Measurements from ENCODE around the gene RBM18.

The RBM18 gene

DNA sequence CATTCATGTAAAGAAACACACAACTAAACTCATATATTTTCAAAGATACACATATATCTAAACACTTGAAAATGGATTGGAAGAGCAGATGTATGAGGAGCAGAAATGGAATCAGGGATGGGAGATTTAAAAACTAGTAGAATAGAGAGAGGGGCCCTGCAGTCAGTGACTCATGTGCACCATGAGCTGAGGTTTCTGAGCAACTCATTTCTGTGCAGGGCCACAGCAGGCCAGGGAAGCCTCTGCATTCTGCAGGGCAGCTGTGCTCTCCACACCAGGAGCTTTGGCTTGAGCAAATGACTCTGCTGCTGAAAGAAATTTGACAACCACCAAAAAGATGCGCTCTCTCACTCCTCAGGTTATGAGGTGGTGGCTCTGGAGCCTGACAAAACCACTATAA lies 63.0 kb downstream of the RBM18 start:
- DNase-seq, result no peak

DNA sequence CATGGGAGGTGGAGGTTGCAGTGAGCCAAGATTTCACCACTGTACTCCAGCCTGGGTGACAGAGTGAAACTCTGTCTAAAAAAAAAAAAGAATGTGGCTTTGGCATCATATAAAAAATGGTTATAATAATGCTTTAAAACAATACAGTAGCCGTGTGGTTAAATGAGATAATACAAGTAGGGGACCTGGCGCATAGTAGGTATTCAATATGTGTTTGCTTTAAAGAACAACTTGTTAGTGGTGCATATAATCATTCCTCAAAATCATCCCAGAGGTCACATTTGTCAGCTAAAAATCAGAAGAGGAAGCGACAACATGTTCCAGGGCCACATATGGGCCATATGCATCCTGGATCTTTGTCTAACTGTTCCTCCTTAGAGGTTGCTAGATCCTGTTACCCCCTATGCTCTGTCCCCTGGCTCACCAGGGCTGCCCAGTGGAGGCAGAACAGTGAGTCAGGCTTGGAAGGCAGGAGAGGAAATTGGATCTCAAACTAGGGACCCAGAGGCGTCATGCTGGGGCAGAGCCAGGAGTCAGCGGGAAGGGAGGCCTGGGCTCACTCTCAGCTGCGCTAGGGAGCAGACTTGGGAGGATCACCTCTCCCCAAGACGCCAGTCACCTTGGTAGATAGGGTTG lies 63.6 kb downstream of the RBM18 start:
- DNase-seq, result no peak

DNA sequence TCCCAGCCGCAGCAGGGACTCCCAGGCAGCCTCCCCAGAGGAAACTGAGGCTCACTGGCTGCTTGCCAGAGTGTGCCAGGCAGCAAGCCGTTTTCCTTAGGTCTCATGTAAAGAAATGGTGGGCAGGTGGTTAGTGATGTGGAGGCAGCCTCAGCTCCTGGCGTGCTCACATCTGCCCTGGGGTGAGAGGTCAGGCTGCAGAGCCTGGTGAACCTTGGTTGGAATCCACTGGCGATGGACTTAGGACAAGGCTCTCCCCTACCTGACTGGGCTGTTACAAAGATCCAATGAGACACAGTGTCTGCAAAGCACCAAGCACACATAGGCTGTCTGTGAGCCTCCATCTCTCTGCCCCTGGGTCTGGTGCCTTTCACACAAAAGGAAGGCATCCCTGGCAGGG lies 66.8 kb downstream of the RBM18 start:
- peak in 1 of 3 experiments; percentile 75 for DNase-seq

DNA sequence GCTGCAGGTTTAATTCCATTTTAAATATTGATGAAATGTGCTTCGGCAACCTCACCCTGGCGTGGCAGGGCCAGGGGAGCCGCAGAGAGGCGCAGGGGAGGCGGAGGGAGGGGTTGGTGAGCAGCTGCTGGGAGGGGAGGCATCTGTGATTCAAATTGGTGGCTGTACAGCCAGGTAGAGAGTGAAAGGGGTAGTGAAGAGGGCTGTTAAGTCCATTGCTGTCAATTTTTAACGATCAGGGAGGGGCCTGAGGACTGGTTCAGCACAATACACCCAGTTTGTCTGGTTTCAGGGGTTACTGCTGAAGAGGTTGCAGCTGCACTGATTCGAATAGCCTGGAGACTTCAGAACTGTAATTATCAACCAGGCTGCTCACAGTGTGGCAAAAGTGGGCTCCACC lies 67.2 kb downstream of the RBM18 start:
- peak; percentile 82 to 99 (median 95) for DNase-seq

DNA sequence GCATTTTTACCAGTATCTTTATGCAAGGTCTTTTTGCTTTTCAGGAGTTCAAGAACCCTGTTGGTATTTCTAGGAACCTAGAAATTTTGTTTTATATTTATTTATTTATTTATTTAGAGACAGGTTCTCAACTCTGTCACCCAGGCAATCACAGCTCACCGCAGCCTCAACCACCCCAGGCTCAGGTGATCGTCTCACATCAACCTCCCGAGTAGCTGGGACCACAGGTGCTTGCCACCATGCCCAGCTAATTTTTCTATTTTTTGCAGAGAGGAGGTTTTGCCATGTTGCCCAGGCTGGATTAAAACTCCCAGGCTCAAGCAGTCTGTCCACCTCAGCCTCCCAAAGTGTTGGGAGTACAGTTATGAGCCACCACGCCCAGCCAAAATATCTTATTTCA lies 68.8 kb downstream of the RBM18 start:
- no peak for DNase-seq

DNA sequence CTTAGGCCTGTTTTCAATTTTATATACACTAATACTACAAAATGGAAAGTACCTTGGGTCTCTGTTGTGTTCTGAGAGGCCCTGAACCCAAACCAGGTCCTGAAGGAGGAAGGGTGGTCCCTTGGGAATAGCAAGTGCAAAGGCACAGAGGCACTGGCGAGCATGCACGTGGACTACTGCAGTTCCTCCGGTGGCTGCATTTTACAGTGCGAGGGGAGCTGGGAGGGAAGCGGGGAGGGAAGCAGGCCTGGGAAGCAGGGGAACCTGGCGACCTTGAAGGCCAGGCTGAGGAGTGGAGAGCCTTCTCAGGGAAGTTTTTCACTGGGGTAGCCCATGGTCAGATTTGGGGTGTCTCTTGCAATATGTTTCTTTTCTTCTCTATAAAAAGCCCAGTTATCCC lies 71.0 kb downstream of the RBM18 start:
- no peak for DNase-seq

DNA sequence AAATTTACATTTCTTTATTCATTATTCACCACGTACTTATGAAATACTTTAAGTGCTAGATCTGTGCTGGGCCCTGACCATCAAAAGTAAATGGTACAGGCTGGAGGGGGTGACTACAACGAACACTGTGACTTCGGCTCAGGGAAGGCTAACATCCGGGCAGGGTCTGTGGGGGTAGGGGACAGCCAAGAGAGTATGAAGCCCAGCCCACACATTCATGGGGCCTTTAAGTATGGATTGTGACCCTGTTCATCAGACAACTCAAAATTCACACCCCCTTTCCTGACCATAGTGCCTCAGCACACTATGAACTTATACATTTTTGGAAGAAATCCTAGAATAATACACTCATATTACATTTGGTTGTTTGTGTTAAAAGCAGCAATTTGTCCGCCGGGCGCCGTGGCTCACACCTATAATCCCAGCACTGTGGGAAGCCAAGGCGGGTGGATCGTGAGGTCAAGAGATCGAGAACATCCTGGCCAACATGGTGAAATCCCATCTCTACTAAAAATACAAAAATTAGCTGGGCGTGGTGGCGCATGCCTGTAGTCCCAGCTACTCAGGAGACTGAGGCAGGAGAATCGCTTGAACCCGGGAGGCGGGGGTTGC lies 71.6 kb downstream of the RBM18 start:
- no peak for DNase-seq

DNA sequence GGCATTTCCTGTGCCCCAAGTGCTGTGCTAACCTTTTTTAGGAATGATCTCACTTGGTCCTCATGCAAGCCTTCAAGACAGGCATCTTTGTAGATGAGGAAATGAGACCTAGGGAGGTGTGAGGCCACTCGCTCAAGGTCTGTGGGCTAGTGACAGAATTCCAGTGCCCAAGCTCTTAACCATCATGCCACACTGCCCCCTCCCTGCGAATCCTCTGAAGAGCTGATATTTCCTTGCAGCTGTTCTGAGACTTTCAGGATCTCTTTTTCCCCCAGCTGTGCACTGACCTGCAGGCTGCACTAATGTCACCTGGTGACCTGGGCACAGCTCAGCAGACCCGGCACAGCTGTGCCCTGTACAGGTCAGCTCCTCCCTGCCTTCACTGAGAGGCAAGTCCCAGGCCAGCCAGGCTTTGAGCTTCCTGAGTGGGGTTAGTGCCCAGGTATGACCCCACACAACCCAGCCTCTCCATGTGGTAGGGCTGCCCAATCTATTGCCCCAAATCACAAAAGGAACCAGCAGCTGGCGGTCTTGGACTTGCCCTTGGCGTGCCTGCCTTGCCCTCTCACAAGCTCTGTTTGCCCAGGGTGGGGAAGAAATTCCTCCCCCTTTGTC lies 72.3 kb downstream of the RBM18 start:
- DNase-seq, result peak in 1 of 3 experiments; percentile 20

DNA sequence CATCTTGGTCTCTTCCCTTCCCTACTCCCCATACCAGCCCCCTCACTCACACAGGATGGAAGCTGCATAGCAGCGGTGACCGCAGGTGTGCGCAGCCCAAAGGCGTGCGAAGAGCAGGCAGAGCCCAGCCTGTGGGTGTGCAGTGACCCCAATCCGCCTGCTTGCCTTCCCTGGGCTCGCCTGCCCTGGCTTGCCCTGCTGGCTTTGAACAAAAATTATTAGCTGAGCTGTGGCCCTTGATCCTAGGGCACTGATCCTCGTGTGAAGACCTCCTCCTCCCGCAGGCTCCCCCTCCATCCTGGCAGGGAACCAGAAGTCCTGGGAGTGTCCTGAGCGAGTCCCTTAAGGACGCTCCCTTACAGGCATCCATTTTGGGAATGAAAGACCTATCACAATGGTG lies 73.1 kb downstream of the RBM18 start:
- DNase-seq, result peak in 1 of 3 experiments; percentile 23

DNA sequence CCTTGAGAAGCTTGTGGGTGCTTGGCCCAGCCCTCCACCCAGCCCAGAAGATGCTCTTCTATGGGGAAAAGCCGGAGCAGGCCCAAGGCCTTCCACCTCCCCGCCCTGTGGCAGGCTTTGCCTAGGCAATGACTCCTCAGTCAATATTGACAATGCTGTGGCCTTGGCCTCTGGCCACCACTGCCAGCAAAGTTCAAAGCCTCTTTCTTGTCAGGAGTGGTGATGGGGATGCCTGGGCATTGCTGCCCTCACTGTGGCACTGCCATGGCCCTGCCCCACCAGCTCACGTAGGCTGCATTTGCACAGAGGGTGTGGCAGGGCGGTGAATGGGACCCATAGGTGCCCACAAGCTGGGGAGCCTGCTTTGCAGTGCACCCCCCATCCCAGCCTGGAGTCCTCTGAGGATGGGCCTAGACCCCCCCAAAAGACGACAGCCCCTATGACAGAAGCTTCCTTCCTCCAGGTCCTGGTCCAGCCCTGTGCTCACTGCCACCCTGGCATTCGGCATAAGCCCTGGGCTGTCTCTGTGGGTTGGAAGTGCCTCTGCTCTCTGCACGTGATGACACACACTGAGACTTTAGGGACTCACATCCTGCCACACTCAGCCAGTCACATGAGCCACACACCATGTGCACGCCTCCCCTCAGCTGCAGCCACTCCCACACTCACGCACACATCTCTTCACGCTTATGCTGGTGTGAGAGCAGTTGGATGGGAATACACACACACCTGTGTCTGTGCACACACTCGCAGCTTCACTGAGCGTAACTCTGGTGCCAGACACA lies 73.9 kb downstream of the RBM18 start:
- peak in 2 of 3 experiments; percentile 37 to 69 for DNase-seq

DNA sequence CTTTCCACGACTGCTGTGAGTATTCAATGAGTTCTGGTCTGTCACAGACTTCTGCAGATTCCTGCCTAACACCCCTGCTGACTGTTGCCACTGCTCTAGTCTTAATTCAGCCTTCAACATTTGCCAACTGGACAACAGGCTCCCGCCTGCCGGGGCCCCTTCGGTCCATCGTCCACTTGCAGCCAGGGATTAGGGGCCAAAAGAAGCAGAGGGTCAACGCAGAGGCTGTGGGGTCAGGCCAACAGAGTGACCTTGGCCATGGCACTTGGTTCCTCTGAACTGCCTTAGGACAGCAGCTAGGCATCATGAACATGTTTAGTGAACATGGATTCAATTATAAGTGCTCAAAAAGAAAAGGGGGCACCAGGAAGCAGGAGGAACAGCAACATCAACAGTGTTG lies 76.3 kb downstream of the RBM18 start:
- no peak for DNase-seq

Measured in NCI-H1417 (cell line).